GM12864 (cell line): ENCODE measurements around the gene EPC1.

ENCODE experiments used
- DNase-seq: peaks from one replicate; pipeline ENCODE4 v3.0.0-alpha.2; 2011; ENCODE audit warnings: low read depth
- H3K4me3 ChIP-seq: 2 replicates; pipeline ENCODE4 v1.5.1; 2011; ENCODE audit warnings: mild to moderate bottlenecking, low read depth, low read length, control low read depth
- TF ChIP-seq, protein P1 (sequence below): IDR thresholded peaks from 2 replicates; pipeline ENCODE4 v1.5.1; 2011; ENCODE audit warnings: low read depth, mild to moderate bottlenecking, moderate library complexity, low read length, control low read depth, inconsistent platforms; ENCODE audit errors: missing control alignments

The EPC1 gene

DNA sequence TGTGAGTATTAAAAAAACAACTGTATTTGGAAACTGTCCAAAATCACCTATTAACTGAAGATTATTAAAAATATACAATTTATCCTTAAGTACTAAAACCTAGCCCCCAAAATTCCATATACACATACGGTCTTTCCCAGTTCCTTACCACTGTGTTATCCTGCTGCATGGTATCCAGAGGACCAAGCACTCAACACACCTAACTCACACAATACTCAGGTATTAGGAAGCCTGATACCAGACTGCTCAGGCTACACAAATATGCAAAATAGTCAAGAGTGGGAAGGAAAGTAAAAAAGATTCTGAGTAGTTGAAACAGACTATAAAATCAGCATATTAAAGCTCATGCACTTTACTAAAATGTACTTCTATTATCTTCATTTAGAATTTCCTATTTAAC, 67.2 kb downstream of the EPC1 start:
- H3K4me3 ChIP-seq = no peak overlapping the region
- DNase-seq = no peak
- TF ChIP-seq, protein P1, sequence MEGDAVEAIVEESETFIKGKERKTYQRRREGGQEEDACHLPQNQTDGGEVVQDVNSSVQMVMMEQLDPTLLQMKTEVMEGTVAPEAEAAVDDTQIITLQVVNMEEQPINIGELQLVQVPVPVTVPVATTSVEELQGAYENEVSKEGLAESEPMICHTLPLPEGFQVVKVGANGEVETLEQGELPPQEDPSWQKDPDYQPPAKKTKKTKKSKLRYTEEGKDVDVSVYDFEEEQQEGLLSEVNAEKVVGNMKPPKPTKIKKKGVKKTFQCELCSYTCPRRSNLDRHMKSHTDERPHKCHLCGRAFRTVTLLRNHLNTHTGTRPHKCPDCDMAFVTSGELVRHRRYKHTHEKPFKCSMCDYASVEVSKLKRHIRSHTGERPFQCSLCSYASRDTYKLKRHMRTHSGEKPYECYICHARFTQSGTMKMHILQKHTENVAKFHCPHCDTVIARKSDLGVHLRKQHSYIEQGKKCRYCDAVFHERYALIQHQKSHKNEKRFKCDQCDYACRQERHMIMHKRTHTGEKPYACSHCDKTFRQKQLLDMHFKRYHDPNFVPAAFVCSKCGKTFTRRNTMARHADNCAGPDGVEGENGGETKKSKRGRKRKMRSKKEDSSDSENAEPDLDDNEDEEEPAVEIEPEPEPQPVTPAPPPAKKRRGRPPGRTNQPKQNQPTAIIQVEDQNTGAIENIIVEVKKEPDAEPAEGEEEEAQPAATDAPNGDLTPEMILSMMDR = no peak

DNA sequence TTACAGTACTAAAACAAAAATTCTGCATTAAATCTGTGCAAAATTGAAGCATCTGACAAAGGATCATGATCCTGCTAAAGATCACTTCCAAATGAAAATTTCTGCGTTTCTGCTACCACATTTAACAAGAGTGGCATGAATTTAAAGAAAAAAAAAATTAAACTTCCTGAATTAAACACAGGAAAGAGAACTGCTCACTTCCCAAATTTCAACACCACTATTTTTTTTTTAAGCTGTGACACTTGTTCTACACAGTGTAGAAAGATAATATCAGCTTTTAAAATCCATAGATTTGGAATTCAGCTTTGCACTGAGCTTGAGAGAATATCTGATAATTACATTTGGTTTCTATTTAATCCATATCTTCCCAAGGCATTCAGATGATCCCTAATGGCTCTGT, 73.6 kb downstream of the EPC1 start:
- no peak for DNase-seq
- TF ChIP-seq, protein P1 = no peak
- H3K4me3 ChIP-seq = no peak overlapping the region

DNA sequence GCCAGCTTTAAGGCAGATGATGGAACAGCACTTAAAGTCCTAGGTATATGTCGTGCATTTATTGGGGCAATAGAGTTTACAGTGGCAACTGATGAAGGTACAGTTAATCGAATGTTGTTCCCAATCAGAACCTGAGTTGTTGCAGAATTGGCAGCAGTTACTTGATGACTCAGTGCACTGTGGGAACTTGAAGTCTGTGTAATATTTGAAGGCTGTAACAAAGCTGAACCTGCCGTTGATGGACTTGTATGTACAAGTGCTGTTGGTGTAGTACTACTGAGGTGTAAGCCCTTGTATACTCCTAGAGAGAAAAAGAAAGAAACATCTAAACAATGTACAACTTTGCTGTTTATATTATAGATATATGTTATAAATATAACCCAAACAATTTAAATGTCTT, 75.3 kb downstream of the EPC1 start:
- DNase-seq = no peak
- TF ChIP-seq, protein P1 = no peak

DNA sequence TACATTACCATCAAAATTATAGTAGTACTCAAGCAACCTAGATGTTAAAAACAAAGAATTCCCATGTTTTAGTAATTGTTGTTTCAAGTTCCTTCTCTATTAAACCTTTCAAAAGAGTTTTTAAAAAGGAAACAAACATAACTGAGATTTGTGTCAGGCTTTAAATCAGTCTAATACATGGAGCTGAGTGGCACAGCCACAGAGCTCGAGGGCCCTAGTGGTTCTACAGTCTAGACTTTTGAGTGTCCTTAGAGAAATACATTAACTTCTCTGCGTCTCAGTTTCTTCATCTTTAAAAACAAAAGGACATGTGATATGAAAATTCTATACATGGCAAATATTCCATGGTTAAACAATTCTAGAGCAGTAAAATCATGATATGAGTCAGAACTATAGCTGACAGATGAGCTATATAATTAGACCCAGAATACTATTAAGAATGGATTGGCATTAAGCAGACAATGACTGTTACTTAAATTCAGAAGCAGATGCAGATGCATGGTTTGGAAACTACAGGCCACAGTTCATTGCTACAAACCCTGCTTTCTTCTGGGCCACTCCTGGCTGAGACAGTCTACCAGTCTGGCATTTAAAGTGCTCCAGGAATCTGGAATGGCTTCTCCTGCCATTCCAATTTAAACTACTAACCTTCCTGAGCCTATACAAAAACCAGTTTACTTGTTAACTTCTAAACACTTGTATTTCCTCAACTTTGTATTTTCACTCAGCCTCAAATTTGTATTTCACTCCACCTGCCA, 77.4 kb downstream of the EPC1 start:
- H3K4me3 ChIP-seq = no peak overlapping the region
- DNase-seq = no peak
- TF ChIP-seq, protein P1 = no peak

More for the DNA sequence above, 75.3 kb downstream of the EPC1 start:
- no peak overlapping the region for H3K4me3 ChIP-seq

DNA sequence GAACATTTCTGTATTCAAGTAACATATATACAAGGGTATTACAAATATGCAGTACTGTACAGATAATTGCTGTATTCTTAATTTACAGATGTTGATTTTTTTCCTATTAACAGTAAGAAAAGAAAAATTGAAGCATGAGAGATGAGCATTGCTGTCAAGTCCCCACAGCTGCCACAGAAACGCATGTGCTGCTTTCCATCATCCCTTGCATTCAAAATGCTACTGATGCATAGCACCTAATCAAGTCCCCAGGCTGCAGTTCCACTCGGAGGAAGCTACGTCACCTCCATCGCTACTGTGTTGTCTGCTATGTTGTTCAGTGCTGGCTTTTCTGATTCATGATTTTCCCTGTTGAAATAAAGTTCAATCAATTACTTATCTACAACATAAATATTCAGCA, 78.2 kb downstream of the EPC1 start:
- H3K4me3 ChIP-seq = no peak overlapping the region
- TF ChIP-seq, protein P1 = no peak
- DNase-seq = no peak

DNA sequence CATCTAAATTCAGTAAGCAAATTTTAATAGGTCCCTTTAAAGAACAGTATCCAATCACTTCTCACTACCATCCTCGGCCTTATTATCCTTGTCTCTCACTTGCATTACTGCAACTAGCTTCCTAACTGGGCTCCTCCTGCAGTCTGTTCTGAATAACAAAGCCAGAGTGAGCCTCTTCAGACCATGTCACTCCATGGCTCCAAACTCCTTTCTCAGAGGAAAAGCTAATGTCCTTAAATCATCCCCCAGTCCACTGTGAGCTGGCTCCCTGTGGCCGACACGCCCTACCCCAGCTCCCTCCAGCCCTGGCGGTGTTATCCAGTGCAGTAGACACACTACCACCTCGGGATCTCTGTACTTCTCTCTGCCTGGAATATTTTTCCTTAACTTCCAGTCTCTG, 80.0 kb downstream of the EPC1 start:
- H3K4me3 ChIP-seq = no peak overlapping the region
- TF ChIP-seq, protein P1 = no peak
- no peak for DNase-seq

DNA sequence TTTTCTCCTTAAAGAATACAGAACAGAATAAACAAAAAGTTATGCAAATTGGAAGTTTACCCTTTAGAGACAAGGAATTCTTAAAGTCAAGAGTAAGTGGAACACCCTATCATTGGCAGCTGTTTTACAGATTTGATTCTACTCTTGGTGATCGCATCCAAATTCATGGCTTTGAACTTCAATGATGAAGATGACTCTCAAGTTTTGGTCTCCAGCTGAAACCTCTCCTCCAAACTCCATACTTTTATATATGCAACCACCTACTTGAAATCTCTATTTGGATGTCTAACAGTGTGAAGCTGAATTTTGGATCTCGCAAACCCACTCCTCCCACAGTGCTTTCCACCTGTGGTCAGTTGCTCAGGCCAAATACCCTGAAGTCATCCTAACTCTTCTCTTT, 80.4 kb downstream of the EPC1 start:
- H3K4me3 ChIP-seq = no peak overlapping the region
- TF ChIP-seq, protein P1 = no peak
- DNase-seq = no peak
